GM12873 (cell line): ENCODE measurements around the gene RANBP2.

Experiments used
- CTCF ChIP-seq: IDR thresholded peaks from 2 replicates; pipeline ENCODE4 v1.5.1; 2012; ENCODE audit warnings: low read depth, mild to moderate bottlenecking, moderate library complexity, low read length, control low read depth; ENCODE audit not compliant: insufficient read depth; ENCODE audit errors: missing control alignments

Gene RANBP2

GRCh38 chr2:108806371-108807113 lies 87.3 kb downstream of the RANBP2 start:
- no peak for TF ChIP-seq CTCF

GRCh38 chr2:108809936-108810335 lies 90.7 kb downstream of the RANBP2 start:
- TF ChIP-seq CTCF = no peak

- no peak for TF ChIP-seq CTCF
Observed at GRCh38 chr2:108810993-108811957, 92.0 kb downstream of the RANBP2 start.

- no peak for TF ChIP-seq CTCF
Observed at GRCh38 chr2:108813732-108814131, 94.5 kb downstream of the RANBP2 start.

- no peak for TF ChIP-seq CTCF
Observed at GRCh38 chr2:108820482-108820881, 101.2 kb downstream of the RANBP2 start.

GRCh38 chr2:108823286-108823685 lies 104.0 kb downstream of the RANBP2 start:
- no peak for TF ChIP-seq CTCF
